HEK293 (cell line): ENCODE data around the gene ZKSCAN8.
A peak's percentile ranks its signal among the peaks of the same experiment; 100 is the strongest.

Source experiments
- EGR2 ChIP-seq: fragments of 450-650 bp; formaldehyde crosslinking; IDR thresholded peaks from 2 replicates; pipeline ENCODE4 v1.5.1; 2016; ENCODE audit warnings: low read depth, missing biosample characterization, missing genetic modification characterization
- FEZF1 ChIP-seq: fragments of 450-650 bp; formaldehyde crosslinking; IDR thresholded peaks from 2 replicates; pipeline ENCODE4 v1.5.1; 2016; ENCODE audit warnings: missing biosample characterization, missing genetic modification characterization
- GLIS2 ChIP-seq: fragments of 450-650 bp; formaldehyde crosslinking; IDR thresholded peaks from 2 replicates; pipeline ENCODE4 v1.5.1; 2016; ENCODE audit warnings: missing biosample characterization, missing genetic modification characterization
- HOXD13 ChIP-seq: sonication (generic); formaldehyde crosslinking; IDR thresholded peaks from 2 replicates; pipeline ENCODE4 v1.8.0; 2022; ENCODE audit warnings: missing genetic modification reagents, borderline replicate concordance
- MEIS1 ChIP-seq: sonication (generic); formaldehyde crosslinking; IDR thresholded peaks from 2 replicates; pipeline ENCODE4 v1.8.1; 2022; ENCODE audit warnings: missing genetic modification reagents, mild to moderate bottlenecking, borderline replicate concordance
- MZF1 ChIP-seq: fragments of 450-650 bp; formaldehyde crosslinking; IDR thresholded peaks from 2 replicates; pipeline ENCODE4 v1.5.1; 2017; ENCODE audit warnings: missing biosample characterization, missing genetic modification characterization, borderline replicate concordance
- REPIN1 ChIP-seq: fragments of 450-650 bp; formaldehyde crosslinking; IDR thresholded peaks from 2 replicates; pipeline ENCODE4 v1.5.1; 2017; ENCODE audit warnings: missing biosample characterization, missing genetic modification characterization, low read depth
- SALL2 ChIP-seq: fragments of 450-650 bp; formaldehyde crosslinking; IDR thresholded peaks from 2 replicates; pipeline ENCODE4 v1.5.0; 2017; ENCODE audit warnings: missing biosample characterization, mild to moderate bottlenecking, missing genetic modification characterization, borderline replicate concordance
- SCRT2 ChIP-seq: fragments of 450-650 bp; formaldehyde crosslinking; IDR thresholded peaks from 2 replicates; pipeline ENCODE4 v1.5.1; 2016; ENCODE audit warnings: missing biosample characterization, missing genetic modification characterization
- SP3 ChIP-seq: fragments of 450-650 bp; formaldehyde crosslinking; IDR thresholded peaks from 2 replicates; pipeline ENCODE4 v1.5.1; 2016; ENCODE audit warnings: missing biosample characterization, missing genetic modification characterization
- YY1 ChIP-seq: fragments of 450-650 bp; formaldehyde crosslinking; IDR thresholded peaks from 2 replicates; pipeline ENCODE4 v1.5.1; 2018; ENCODE audit warnings: missing biosample characterization, missing genetic modification characterization
- ZBTB1 ChIP-seq: fragments of 450-650 bp; formaldehyde crosslinking; IDR thresholded peaks from 2 replicates; pipeline ENCODE4 v1.5.1; 2016; ENCODE audit warnings: missing biosample characterization, missing genetic modification characterization
- ZBTB20 ChIP-seq: fragments of 450-650 bp; formaldehyde crosslinking; IDR thresholded peaks from 2 replicates; pipeline ENCODE4 v1.5.1; 2016; ENCODE audit warnings: missing biosample characterization, missing genetic modification characterization
- ZBTB21 ChIP-seq: fragments of 450-650 bp; formaldehyde crosslinking; IDR thresholded peaks from 2 replicates; pipeline ENCODE4 v1.5.1; 2017; ENCODE audit warnings: missing biosample characterization, missing genetic modification characterization
- ZFP41 ChIP-seq: fragments of 450-650 bp; formaldehyde crosslinking; IDR thresholded peaks from 2 replicates; pipeline ENCODE4 v1.5.1; 2016; ENCODE audit warnings: missing biosample characterization, missing genetic modification characterization, borderline replicate concordance
- ZNF10 ChIP-seq: fragments of 450-650 bp; formaldehyde crosslinking; IDR thresholded peaks from 2 replicates; pipeline ENCODE4 v1.5.1; 2017; ENCODE audit warnings: missing biosample characterization, missing genetic modification characterization
- ZNF121 ChIP-seq: fragments of 450-650 bp; formaldehyde crosslinking; IDR thresholded peaks from 2 replicates; pipeline ENCODE4 v1.5.1; 2016; ENCODE audit warnings: missing biosample characterization, missing genetic modification characterization
- ZNF175 ChIP-seq: fragments of 450-650 bp; formaldehyde crosslinking; IDR thresholded peaks from 2 replicates; pipeline ENCODE4 v1.5.1; 2016; ENCODE audit warnings: missing biosample characterization, missing genetic modification characterization
- ZNF184 ChIP-seq: fragments of 450-650 bp; IDR thresholded peaks from 2 replicates; pipeline ENCODE4 v1.5.1; 2018; ENCODE audit warnings: missing biosample characterization, mild to moderate bottlenecking, missing genetic modification characterization
- ZNF223 ChIP-seq: fragments of 450-650 bp; formaldehyde crosslinking; IDR thresholded peaks from 2 replicates; pipeline ENCODE4 v1.5.1; 2016; ENCODE audit warnings: missing biosample characterization, missing genetic modification characterization
- ZNF24 ChIP-seq: fragments of 450-650 bp; formaldehyde crosslinking; IDR thresholded peaks from 2 replicates; pipeline ENCODE4 v1.5.1; 2016; ENCODE audit warnings: missing biosample characterization, missing genetic modification characterization
- ZNF292 ChIP-seq: fragments of 450-650 bp; formaldehyde crosslinking; IDR thresholded peaks from 2 replicates; pipeline ENCODE4 v1.5.1; 2016; ENCODE audit warnings: low read depth, missing biosample characterization, missing genetic modification characterization, borderline replicate concordance
- ZNF416 ChIP-seq: fragments of 450-650 bp; formaldehyde crosslinking; IDR thresholded peaks from 2 replicates; pipeline ENCODE4 v1.5.1; 2016; ENCODE audit warnings: missing biosample characterization, missing genetic modification characterization
- ZNF426 ChIP-seq: fragments of 450-650 bp; formaldehyde crosslinking; IDR thresholded peaks from 2 replicates; pipeline ENCODE4 v1.5.1; 2017; ENCODE audit warnings: missing biosample characterization, missing genetic modification characterization, mild to moderate bottlenecking, inconsistent platforms, moderate library complexity
- ZNF544 ChIP-seq: fragments of 450-650 bp; formaldehyde crosslinking; IDR thresholded peaks from 2 replicates; pipeline ENCODE4 v1.5.0; 2017; ENCODE audit warnings: missing biosample characterization, missing genetic modification characterization
- ZNF548 ChIP-seq: fragments of 450-650 bp; formaldehyde crosslinking; IDR thresholded peaks from 2 replicates; pipeline ENCODE4 v1.5.1; 2016; ENCODE audit warnings: missing biosample characterization, missing genetic modification characterization
- ZNF600 ChIP-seq: fragments of 450-650 bp; formaldehyde crosslinking; IDR thresholded peaks from 2 replicates; pipeline ENCODE4 v1.5.1; 2016; ENCODE audit warnings: missing biosample characterization, missing genetic modification characterization
- ZNF626 ChIP-seq: fragments of 450-650 bp; sonication (Bioruptor Pico); formaldehyde crosslinking; IDR thresholded peaks from 2 replicates; pipeline ENCODE4 v1.5.1; 2018; ENCODE audit warnings: missing biosample characterization, missing genetic modification characterization, inconsistent platforms
- ZNF658 ChIP-seq: fragments of 450-650 bp; formaldehyde crosslinking; IDR thresholded peaks from 2 replicates; pipeline ENCODE4; 2016; ENCODE audit warnings: missing biosample characterization, missing genetic modification characterization
- ZNF670 ChIP-seq: fragments of 450-650 bp; formaldehyde crosslinking; IDR thresholded peaks from 2 replicates; pipeline ENCODE4 v1.5.1; 2016; ENCODE audit warnings: missing biosample characterization, missing genetic modification characterization, low read depth
- ZNF677 ChIP-seq: fragments of 450-650 bp; IDR thresholded peaks from 2 replicates; pipeline ENCODE4 v1.5.0; 2018; ENCODE audit warnings: missing biosample characterization, mild to moderate bottlenecking, missing genetic modification characterization, moderate library complexity
- ZNF76 ChIP-seq: fragments of 450-650 bp; formaldehyde crosslinking; IDR thresholded peaks from 2 replicates; pipeline ENCODE4; 2016; ENCODE audit warnings: low read depth, missing biosample characterization, missing genetic modification characterization, borderline replicate concordance
- TF ChIP-seq, protein P1 (sequence below): fragments of 450-650 bp; formaldehyde crosslinking; IDR thresholded peaks from 2 replicates; pipeline ENCODE4 v1.5.1; 2016; ENCODE audit warnings: missing biosample characterization, missing genetic modification characterization
- TF ChIP-seq, protein P2 (sequence below): fragments of 450-650 bp; formaldehyde crosslinking; IDR thresholded peaks from 2 replicates; pipeline ENCODE4 v1.5.1; 2016; ENCODE audit warnings: missing biosample characterization, missing genetic modification characterization, borderline replicate concordance
- TF ChIP-seq, protein P3 (sequence below): fragments of 450-650 bp; formaldehyde crosslinking; IDR thresholded peaks from 2 replicates; pipeline ENCODE4 v1.5.1; 2017; ENCODE audit warnings: missing biosample characterization, missing genetic modification characterization

Gene ZKSCAN8

DNA sequence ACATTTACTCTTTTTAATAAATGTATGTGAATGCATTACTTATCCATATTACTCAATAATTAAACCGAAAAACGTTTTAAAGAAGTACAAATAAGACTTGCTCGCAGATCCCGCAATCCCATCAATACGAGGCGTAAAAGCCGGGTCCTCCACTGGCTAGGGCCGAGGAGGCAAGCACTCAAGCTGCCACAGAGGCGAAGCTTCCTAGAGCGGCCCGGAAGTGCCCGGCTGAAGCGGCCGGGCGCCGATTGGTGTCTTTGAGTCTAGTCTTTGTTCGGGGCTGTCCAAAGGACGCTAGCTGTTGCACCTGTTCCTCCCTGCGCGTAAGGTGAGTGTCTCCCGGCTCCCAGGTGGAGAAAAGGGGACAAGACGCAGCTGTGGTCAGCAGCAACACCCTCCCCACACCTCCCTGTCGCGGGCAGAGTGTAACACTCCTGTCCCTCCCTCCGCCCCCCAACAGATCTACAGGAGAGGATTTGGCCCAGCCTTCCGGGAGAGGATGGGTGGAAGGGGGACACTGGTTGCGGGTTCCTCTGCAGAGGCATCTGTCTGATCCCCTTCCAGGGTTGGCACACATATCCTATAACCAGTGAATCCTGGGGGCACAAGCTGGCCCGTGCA lies 17.2 kb upstream of the ZKSCAN8 start, which contains the start of gene ZSCAN16 (continued):
- TF ChIP-seq ZBTB1 (tag by site-specific recombination): no peak
- 0 out of 2 replicates have a peak, but pooled peaks have one; percentile 34 for TF ChIP-seq ZNF600
- TF ChIP-seq MZF1 (tag by site-specific recombination): no peak
- TF ChIP-seq MEIS1: no peak
- TF ChIP-seq SALL2 (tag by site-specific recombination): no peak
- TF ChIP-seq ZNF24 (tag by site-specific recombination): peak; percentile 47; the same call in 1 of the 2 replicates
- TF ChIP-seq REPIN1: peak; percentile 23; the same call in 1 of the 2 replicates
- TF ChIP-seq SCRT2 (tag by site-specific recombination): peak; percentile 99
- TF ChIP-seq ZNF121 (tag by site-specific recombination): no peak
- TF ChIP-seq ZNF626 (tag by site-specific recombination): no peak
- peak; percentile 52; the same call in 1 of the 2 replicates for TF ChIP-seq ZNF76 (tag by site-specific recombination)
- TF ChIP-seq ZNF292: no peak
- TF ChIP-seq GLIS2 (tag by site-specific recombination): peak; percentile 55
- TF ChIP-seq, protein P1, sequence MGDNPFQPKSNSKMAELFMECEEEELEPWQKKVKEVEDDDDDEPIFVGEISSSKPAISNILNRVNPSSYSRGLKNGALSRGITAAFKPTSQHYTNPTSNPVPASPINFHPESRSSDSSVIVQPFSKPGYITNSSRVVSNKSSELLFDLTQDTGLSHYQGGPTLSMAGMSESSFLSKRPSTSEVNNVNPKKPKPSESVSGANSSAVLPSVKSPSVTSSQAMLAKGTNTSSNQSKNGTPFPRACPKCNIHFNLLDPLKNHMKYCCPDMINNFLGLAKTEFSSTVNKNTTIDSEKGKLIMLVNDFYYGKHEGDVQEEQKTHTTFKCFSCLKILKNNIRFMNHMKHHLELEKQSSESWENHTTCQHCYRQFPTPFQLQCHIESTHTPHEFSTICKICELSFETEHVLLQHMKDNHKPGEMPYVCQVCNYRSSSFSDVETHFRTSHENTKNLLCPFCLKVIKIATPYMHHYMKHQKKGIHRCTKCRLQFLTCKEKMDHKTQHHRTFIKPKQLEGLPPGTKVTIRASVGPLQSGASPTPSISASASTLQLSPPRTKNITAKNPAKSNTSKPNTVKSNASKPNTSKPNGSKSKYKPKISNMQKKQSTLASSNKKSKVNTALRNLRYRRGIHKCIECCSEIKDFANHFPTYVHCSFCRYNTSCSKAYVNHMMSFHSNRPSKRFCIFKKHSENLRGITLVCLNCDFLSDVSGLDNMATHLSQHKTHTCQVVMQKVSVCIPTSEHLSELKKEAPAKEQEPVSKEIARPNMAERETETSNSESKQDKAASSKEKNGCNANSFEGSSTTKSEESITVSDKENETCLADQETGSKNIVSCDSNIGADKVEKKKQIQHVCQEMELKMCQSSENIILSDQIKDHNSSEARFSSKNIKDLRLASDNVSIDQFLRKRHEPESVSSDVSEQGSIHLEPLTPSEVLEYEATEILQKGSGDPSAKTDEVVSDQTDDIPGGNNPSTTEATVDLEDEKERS (tag by site-specific recombination): no peak
- TF ChIP-seq ZNF544 (tag by site-specific recombination): no peak
- no peak for TF ChIP-seq ZBTB21 (tag by site-specific recombination)
- peak; percentile 89 for TF ChIP-seq ZBTB20 (tag by site-specific recombination)
- TF ChIP-seq ZNF416 (tag by site-specific recombination): no peak
- no peak for TF ChIP-seq ZNF10 (tag by site-specific recombination)
- TF ChIP-seq EGR2 (tag by site-specific recombination): no peak
- TF ChIP-seq ZNF175 (tag by site-specific recombination): no peak
- TF ChIP-seq, protein P2, sequence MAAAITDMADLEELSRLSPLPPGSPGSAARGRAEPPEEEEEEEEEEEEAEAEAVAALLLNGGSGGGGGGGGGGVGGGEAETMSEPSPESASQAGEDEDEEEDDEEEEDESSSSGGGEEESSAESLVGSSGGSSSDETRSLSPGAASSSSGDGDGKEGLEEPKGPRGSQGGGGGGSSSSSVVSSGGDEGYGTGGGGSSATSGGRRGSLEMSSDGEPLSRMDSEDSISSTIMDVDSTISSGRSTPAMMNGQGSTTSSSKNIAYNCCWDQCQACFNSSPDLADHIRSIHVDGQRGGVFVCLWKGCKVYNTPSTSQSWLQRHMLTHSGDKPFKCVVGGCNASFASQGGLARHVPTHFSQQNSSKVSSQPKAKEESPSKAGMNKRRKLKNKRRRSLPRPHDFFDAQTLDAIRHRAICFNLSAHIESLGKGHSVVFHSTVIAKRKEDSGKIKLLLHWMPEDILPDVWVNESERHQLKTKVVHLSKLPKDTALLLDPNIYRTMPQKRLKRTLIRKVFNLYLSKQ (tag by site-specific recombination): no peak
- TF ChIP-seq, protein P3, sequence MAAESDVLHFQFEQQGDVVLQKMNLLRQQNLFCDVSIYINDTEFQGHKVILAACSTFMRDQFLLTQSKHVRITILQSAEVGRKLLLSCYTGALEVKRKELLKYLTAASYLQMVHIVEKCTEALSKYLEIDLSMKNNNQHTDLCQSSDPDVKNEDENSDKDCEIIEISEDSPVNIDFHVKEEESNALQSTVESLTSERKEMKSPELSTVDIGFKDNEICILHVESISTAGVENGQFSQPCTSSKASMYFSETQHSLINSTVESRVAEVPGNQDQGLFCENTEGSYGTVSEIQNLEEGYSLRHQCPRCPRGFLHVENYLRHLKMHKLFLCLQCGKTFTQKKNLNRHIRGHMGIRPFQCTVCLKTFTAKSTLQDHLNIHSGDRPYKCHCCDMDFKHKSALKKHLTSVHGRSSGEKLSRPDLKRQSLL (tag by site-specific recombination): no peak
- TF ChIP-seq ZNF670 (tag by site-specific recombination): no peak
- peak; percentile 61; the same call in 1 of the 2 replicates for TF ChIP-seq SP3 (tag by site-specific recombination)
- TF ChIP-seq ZNF426 (tag by site-specific recombination): no peak
- TF ChIP-seq ZNF677 (tag by site-specific recombination): no peak
- no peak for TF ChIP-seq ZNF548
- TF ChIP-seq YY1 (tag by site-specific recombination): no peak
- no peak for TF ChIP-seq ZNF184
- TF ChIP-seq HOXD13 (CRISPR knock-in tag): no peak
- no peak for TF ChIP-seq ZFP41
- 0 out of 2 replicates have a peak, but pooled peaks have one; percentile 14 for TF ChIP-seq FEZF1 (tag by site-specific recombination)
- TF ChIP-seq ZNF223: no peak
- no peak for TF ChIP-seq ZNF658 (tag by site-specific recombination)
